CD8-positive, alpha-beta memory T cell (primary cell): ENCODE results near the gene SDHA. TPM values are rescaled to one million over a fixed set of nuclear protein-coding genes. Genes with fewer than 3 reads are reported as not detected.

Experiments
- CTCF ChIA-PET: fragments of 350-600 bp; sonication (Branson Sonifier 250); formaldehyde crosslinking; loops from one replicate; lab custom pipeline; 2021; ENCODE audit warnings: antibody characterized with exemption; lab: Charles Lee
- POLR2A ChIA-PET: fragments of 350-600 bp; sonication (Branson Sonifier 250); formaldehyde crosslinking; loops from one replicate; lab custom pipeline; 2021; ENCODE audit warnings: antibody characterized with exemption; lab: Charles Lee
- DNase-seq, 5 donors: peaks; one replicate each; pipeline versions ENCODE4 v3.0.0 to v3.0.0-alpha.2; 2020 to 2022; ENCODE audit warnings: mixed read lengths in 1 of 5
- H3K27ac ChIP-seq: one replicate; pipeline ENCODE4 v1.7.0; 2013; ENCODE audit warnings: low read depth, mild to moderate bottlenecking, low read length, moderate library complexity
- H3K27me3 ChIP-seq: 2 replicates; pipeline ENCODE4 v1.7.0; 2013; ENCODE audit warnings: low read length, mild to moderate bottlenecking; ENCODE audit not compliant: insufficient read depth, poor library complexity, severe bottlenecking
- H3K36me3 ChIP-seq: 2 replicates; pipeline ENCODE4 v1.7.0; 2013; ENCODE audit warnings: mild to moderate bottlenecking, low read length, moderate library complexity; ENCODE audit not compliant: insufficient read depth
- H3K4me1 ChIP-seq: 2 replicates; pipeline ENCODE4 v1.7.0; 2013; ENCODE audit warnings: mild to moderate bottlenecking, low read length, moderate library complexity; ENCODE audit not compliant: insufficient read depth
- H3K4me3 ChIP-seq: 2 replicates; pipeline ENCODE4 v1.7.0; 2013; ENCODE audit warnings: mild to moderate bottlenecking, low read length
- H3K9me3 ChIP-seq: 2 replicates; pipeline ENCODE4 v1.7.0; 2013; ENCODE audit warnings: mild to moderate bottlenecking, low read length
- H3K27ac Mint-ChIP-seq, 8 donors: one replicate each; pipeline ENCODE4 v1.8.0; 2020 to 2021; ENCODE audit warnings: mixed read lengths in 8 of 8, mild to moderate bottlenecking in 6 of 8, inconsistent platforms in 3 of 8, moderate library complexity in 3 of 8
- H3K27me3 Mint-ChIP-seq, 2 donors: one replicate each; pipeline ENCODE4 v1.8.0; 2020 to 2021; ENCODE audit warnings: mixed read lengths in 2 of 2, mild to moderate bottlenecking in 1 of 2, moderate library complexity in 1 of 2
- H3K36me3 Mint-ChIP-seq, 3 donors: one replicate each; pipeline ENCODE4 v1.8.0; 2020 to 2021; ENCODE audit warnings: mixed read lengths in 3 of 3, inconsistent platforms in 1 of 3, mild to moderate bottlenecking in 1 of 3
- H3K4me1 Mint-ChIP-seq, 3 donors: one replicate each; pipeline ENCODE4 v1.8.0; 2020 to 2021; ENCODE audit warnings: mixed read lengths in 3 of 3, inconsistent platforms in 1 of 3, mild to moderate bottlenecking in 1 of 3
- H3K4me3 Mint-ChIP-seq, 7 donors: one replicate each; pipeline ENCODE4 v1.8.0; 2020 to 2021; ENCODE audit warnings: mixed read lengths in 7 of 7, mild to moderate bottlenecking in 6 of 7, moderate library complexity in 4 of 7, inconsistent platforms in 2 of 7
- H3K9me3 Mint-ChIP-seq, 5 donors: one replicate each; pipeline ENCODE4 v1.8.0; 2020 to 2022; ENCODE audit warnings: mixed read lengths in 5 of 5, mild to moderate bottlenecking in 3 of 5, moderate library complexity in 2 of 5, inconsistent platforms in 1 of 5
- polyA plus RNA-seq: library from polyadenylated mRNA; unstranded; fragments of 300-500 nt; fragmentation: Illumina TruSeq; gene quantifications from one replicate; pipeline ENCODE4 v1.2.3, GENCODE V29; 2021
- total RNA-seq, 2 experiments: library from RNA; stranded (reverse); gene quantifications; one replicate each; pipeline ENCODE4 v1.2.3, GENCODE V29; 2021

The SDHA gene
- total and polyA plus RNA-seq, 3 experiments from 2014 or later = 168 to 237 (median 171) TPM

GRCh38 chr5:173392-174290 is 44.5 kb upstream of the SDHA start:
- Histone ChIP-seq H3K27me3 (no peaks in the 10 kb centered on the region), H3K27ac (no peak overlapping the region), H3K9me3 (no peaks in the 10 kb centered on the region), H3K4me3 (no peak overlapping the region), H3K36me3 (no peaks in the 10 kb centered on the region), H3K4me1 (no peaks in the 10 kb centered on the region)
- Mint-ChIP-seq H3K27me3 (peaks cover 2 to 16% of the 10 kb centered on the region in 2 donors), H3K27ac (no peak overlapping the region), H3K36me3 (no peaks in the 10 kb centered on the region), H3K4me1 (no peaks in the 10 kb centered on the region), H3K9me3 (no peaks in the 10 kb centered on the region), H3K4me3 (no peak overlapping the region)
- ChIA-PET CTCF (no interaction called here), POLR2A (no interaction called here)
- DNase-seq = no peak

GRCh38 chr5:174291-174600 is 43.9 kb upstream of the SDHA start:
- Mint-ChIP-seq H3K4me3 (no peak overlapping the region), H3K27ac (no peak overlapping the region), H3K36me3 (no peaks in the 10 kb centered on the region), H3K4me1 (no peaks in the 10 kb centered on the region), H3K9me3 (no peaks in the 10 kb centered on the region), H3K27me3 (peaks cover 2 to 16% of the 10 kb centered on the region in 2 donors)
- H3K27ac ChIP-seq = no peak overlapping the region
- no peaks in the 10 kb centered on the region for H3K27me3 ChIP-seq
- H3K4me1 ChIP-seq = no peaks in the 10 kb centered on the region
- H3K9me3 ChIP-seq = no peaks in the 10 kb centered on the region
- H3K36me3 ChIP-seq = no peaks in the 10 kb centered on the region
- CTCF ChIA-PET = no interaction called here
- no peak overlapping the region for H3K4me3 ChIP-seq
- DNase-seq = no peak
- POLR2A ChIA-PET = no interaction called here

GRCh38 chr5:174876-175465 is 43.1 kb upstream of the SDHA start:
- H3K27ac Mint-ChIP-seq = no peak overlapping the region
- Histone ChIP-seq H3K9me3 (no peaks in the 10 kb centered on the region), H3K4me3 (no peak overlapping the region), H3K27ac (no peak overlapping the region), H3K27me3 (peaks cover under 1% of the 10 kb centered on the region), H3K4me1 (no peaks in the 10 kb centered on the region), H3K36me3 (no peaks in the 10 kb centered on the region)
- POLR2A ChIA-PET = no interaction called here
- H3K9me3 Mint-ChIP-seq = no peaks in the 10 kb centered on the region
- DNase-seq = no peak
- H3K4me3 Mint-ChIP-seq = no peak overlapping the region
- H3K4me1 Mint-ChIP-seq = no peaks in the 10 kb centered on the region
- no peaks in the 10 kb centered on the region for H3K36me3 Mint-ChIP-seq
- H3K27me3 Mint-ChIP-seq = peaks cover 2 to 20% of the 10 kb centered on the region in 2 donors
- CTCF ChIA-PET = no interaction called here

GRCh38 chr5:176296-176823 is 41.8 kb upstream of the SDHA start:
- H3K27ac Mint-ChIP-seq = no peak overlapping the region

GRCh38 chr5:178110-178509 is 40.0 kb upstream of the SDHA start:
- Mint-ChIP-seq H3K27me3 (peaks cover 2 to 23% of the 10 kb centered on the region in 2 donors), H3K4me1 (no peaks in the 10 kb centered on the region)
- CTCF ChIA-PET = no interaction called here

More at GRCh38 chr5:176296-176823, 41.8 kb upstream of the SDHA start:
- Mint-ChIP-seq H3K9me3 (no peaks in the 10 kb centered on the region), H3K27me3 (peaks cover 2 to 23% of the 10 kb centered on the region in 2 donors), H3K4me1 (no peaks in the 10 kb centered on the region), H3K4me3 (no peak overlapping the region), H3K36me3 (no peaks in the 10 kb centered on the region)
- H3K4me3 ChIP-seq = no peak overlapping the region
- no peak for DNase-seq
- no peaks in the 10 kb centered on the region for H3K9me3 ChIP-seq
- H3K36me3 ChIP-seq = no peaks in the 10 kb centered on the region
- ChIA-PET POLR2A (no interaction called here), CTCF (no interaction called here)
- H3K4me1 ChIP-seq = no peaks in the 10 kb centered on the region
- no peak overlapping the region for H3K27ac ChIP-seq
- peaks cover 4% of the 10 kb centered on the region for H3K27me3 ChIP-seq

GRCh38 chr5:179401-179800 is 38.7 kb upstream of the SDHA start:
- H3K9me3 Mint-ChIP-seq = no peaks in the 10 kb centered on the region
- no peaks in the 10 kb centered on the region for H3K36me3 Mint-ChIP-seq
- Histone ChIP-seq H3K4me3 (no peak overlapping the region), H3K27me3 (peaks cover 4% of the 10 kb centered on the region), H3K36me3 (no peaks in the 10 kb centered on the region), H3K27ac (no peak overlapping the region), H3K4me1 (no peaks in the 10 kb centered on the region), H3K9me3 (no peaks in the 10 kb centered on the region)
- CTCF ChIA-PET = no interaction called here
- H3K4me1 Mint-ChIP-seq = no peaks in the 10 kb centered on the region
- H3K4me3 Mint-ChIP-seq = no peak overlapping the region
- peaks cover 2 to 14% of the 10 kb centered on the region in 2 donors for H3K27me3 Mint-ChIP-seq
- DNase-seq = peak in 1 of 5 donors; percentile 36
- no peak overlapping the region for H3K27ac Mint-ChIP-seq
- POLR2A ChIA-PET = no interaction called here

More at GRCh38 chr5:178110-178509, 40.0 kb upstream of the SDHA start:
- H3K9me3 Mint-ChIP-seq = no peaks in the 10 kb centered on the region
- H3K4me3 ChIP-seq = no peak overlapping the region
- no peaks in the 10 kb centered on the region for H3K36me3 ChIP-seq
- no peak for DNase-seq
- no peaks in the 10 kb centered on the region for H3K9me3 ChIP-seq
- no peak overlapping the region for H3K4me3 Mint-ChIP-seq
- POLR2A ChIA-PET = no interaction called here
- H3K27me3 ChIP-seq = peaks cover 4% of the 10 kb centered on the region
- H3K36me3 Mint-ChIP-seq = no peaks in the 10 kb centered on the region
- H3K4me1 ChIP-seq = no peaks in the 10 kb centered on the region
- no peak overlapping the region for H3K27ac Mint-ChIP-seq
- no peak overlapping the region for H3K27ac ChIP-seq

GRCh38 chr5:180286-180918 is 37.7 kb upstream of the SDHA start:
- ChIA-PET CTCF (interaction anchor here (1.0 kb wide), 1 partner anchor 8 kb away, joined by 6 read pairs; no protein-coding TSS in a partner anchor), POLR2A (no interaction called here)
- Histone ChIP-seq H3K36me3 (no peaks in the 10 kb centered on the region), H3K9me3 (no peaks in the 10 kb centered on the region), H3K27ac (no peak overlapping the region), H3K4me1 (no peaks in the 10 kb centered on the region), H3K4me3 (no peak overlapping the region), H3K27me3 (peaks cover 4% of the 10 kb centered on the region)
- no peaks in the 10 kb centered on the region for H3K36me3 Mint-ChIP-seq
- no peak overlapping the region for H3K4me3 Mint-ChIP-seq
- DNase-seq = no peak
- H3K27ac Mint-ChIP-seq = no peak overlapping the region
- H3K4me1 Mint-ChIP-seq = no peaks in the 10 kb centered on the region
- H3K27me3 Mint-ChIP-seq = peaks cover 2 to 12% of the 10 kb centered on the region in 2 donors
- no peaks in the 10 kb centered on the region for H3K9me3 Mint-ChIP-seq

GRCh38 chr5:181160-181559 is 37.0 kb upstream of the SDHA start:
- Mint-ChIP-seq H3K4me3 (no peak overlapping the region), H3K4me1 (no peaks in the 10 kb centered on the region), H3K27me3 (peaks cover 2 to 12% of the 10 kb centered on the region in 2 donors), H3K27ac (no peak overlapping the region), H3K9me3 (no peaks in the 10 kb centered on the region), H3K36me3 (no peaks in the 10 kb centered on the region)
- H3K27me3 ChIP-seq = peaks cover 4% of the 10 kb centered on the region
- peak in 1 of 5 donors; percentile 29 for DNase-seq
- H3K4me3 ChIP-seq = no peak overlapping the region
- no peaks in the 10 kb centered on the region for H3K9me3 ChIP-seq
- ChIA-PET CTCF (interaction anchor here (1.0 kb wide), 1 partner anchor 7 kb away, joined by 6 read pairs; no protein-coding TSS in a partner anchor), POLR2A (no interaction called here)
- H3K4me1 ChIP-seq = no peaks in the 10 kb centered on the region
- no peak overlapping the region for H3K27ac ChIP-seq
- no peaks in the 10 kb centered on the region for H3K36me3 ChIP-seq
